Spleen (tissue), 3 donors: ENCODE data around the gene LRBA.

Experiments
- POLR2A ChIP-seq, 3 donors: fragments of 450-650 bp; IDR thresholded peaks; one replicate each; pipeline ENCODE4 v1.5.1; 2017; ENCODE audit warnings: antibody characterized with exemption in 3 of 3, mild to moderate bottlenecking in 1 of 3
- POLR2AphosphoS5 ChIP-seq, 3 donors: sonication (generic); formaldehyde crosslinking; IDR thresholded peaks; one replicate each; pipeline ENCODE4 v1.5.1; 2017; ENCODE audit warnings: antibody characterized with exemption in 3 of 3

DNA sequence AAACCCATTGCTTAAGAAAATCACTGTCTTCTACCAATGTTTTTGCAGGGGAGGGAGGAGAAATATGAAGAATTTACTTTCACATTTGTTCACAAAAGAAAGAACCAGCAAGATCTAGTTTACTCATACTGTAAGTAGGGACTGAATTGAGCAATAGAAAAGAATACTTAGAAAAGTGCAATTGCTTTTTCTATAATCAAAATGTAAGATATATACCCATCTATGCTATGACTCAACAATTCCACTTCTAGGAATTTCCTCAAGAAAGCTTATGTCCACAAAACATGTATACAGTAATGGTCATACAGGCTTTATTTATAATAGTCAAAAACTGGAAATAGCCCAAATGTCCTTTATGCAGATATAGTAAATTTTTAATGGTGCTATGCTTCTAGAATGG is 196.4 kb downstream of the LRBA start:
- no peak for TF ChIP-seq POLR2A (IDR thresholded peaks at IDR 0.05)
- TF ChIP-seq POLR2AphosphoS5 (IDR thresholded peaks at IDR 0.05), result no peak
